Ishikawa (cell line): ENCODE results near the gene TNIK.

Experiments
- CEBPB ChIP-seq: IDR thresholded peaks from 2 replicates; pipeline ENCODE4 v1.6.1; 2012
- CREB1 ChIP-seq: IDR thresholded peaks from 2 replicates; pipeline ENCODE4 v1.6.1; 2012; ENCODE audit warnings: low read depth
- EGR1 ChIP-seq: IDR thresholded peaks from 2 replicates; pipeline ENCODE4 v1.6.1; 2012
- EP300 ChIP-seq: IDR thresholded peaks from 2 replicates; pipeline ENCODE4 v1.6.1; 2012; ENCODE audit warnings: borderline replicate concordance
- FOXM1 ChIP-seq: IDR thresholded peaks from 2 replicates; pipeline ENCODE4 v1.6.1; 2012; ENCODE audit warnings: low read depth, borderline replicate concordance
- NFIC ChIP-seq: IDR thresholded peaks from 2 replicates; pipeline ENCODE4 v1.6.1; 2012
- RAD21 ChIP-seq: IDR thresholded peaks from 2 replicates; pipeline ENCODE4 v1.6.1; 2012; ENCODE audit warnings: low read depth
- REST ChIP-seq: IDR thresholded peaks from 2 replicates; pipeline ENCODE4 v1.6.1; 2012; ENCODE audit warnings: low read depth, mild to moderate bottlenecking
- TAF1 ChIP-seq: IDR thresholded peaks from 2 replicates; pipeline ENCODE4 v1.6.1; 2012; ENCODE audit warnings: low read depth, mild to moderate bottlenecking
- TCF12 ChIP-seq: IDR thresholded peaks from 2 replicates; pipeline ENCODE4 v1.6.1; 2012; ENCODE audit warnings: low read depth
- TEAD4 ChIP-seq: IDR thresholded peaks from 2 replicates; pipeline ENCODE4 v1.6.1; 2012
- USF1 ChIP-seq: IDR thresholded peaks from 2 replicates; pipeline ENCODE4 v1.6.1; 2012
- YY1 ChIP-seq: IDR thresholded peaks from 2 replicates; pipeline ENCODE4 v1.6.1; 2012; ENCODE audit warnings: low read depth
- ZBTB7A ChIP-seq: IDR thresholded peaks from 2 replicates; pipeline ENCODE4 v1.6.1; 2012; ENCODE audit warnings: low read depth
- TF ChIP-seq, protein P1 (sequence below): IDR thresholded peaks from 2 replicates; pipeline ENCODE4 v1.6.1; 2012

The TNIK gene

DNA sequence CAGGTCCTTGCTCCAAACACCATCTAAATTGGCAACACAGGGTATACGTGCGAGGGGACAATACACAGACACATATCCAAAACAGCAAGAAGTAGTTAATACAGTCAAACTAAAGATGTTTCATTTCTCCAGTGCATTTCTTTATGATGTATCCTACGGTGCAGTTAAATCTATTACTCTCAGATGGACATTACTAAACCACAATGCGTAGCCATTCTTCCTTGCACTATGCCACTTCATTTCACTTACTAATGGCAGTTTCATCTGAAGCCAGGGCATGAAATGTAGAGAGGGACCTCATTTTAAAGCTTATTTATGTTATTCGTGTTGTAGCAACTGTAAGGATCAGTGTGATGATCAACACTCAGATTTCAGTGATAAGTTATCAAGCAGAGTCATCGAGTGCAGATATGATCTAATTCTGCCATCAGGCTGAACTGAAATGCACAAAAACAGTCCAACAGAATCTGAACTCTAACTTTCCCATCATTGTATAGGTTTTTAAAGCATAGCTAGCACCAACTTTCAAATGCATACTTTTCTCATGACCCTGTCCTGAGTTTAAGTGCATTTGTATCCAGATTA is 14.5 kb downstream of the TNIK start:
- TF ChIP-seq FOXM1: no peak
- TF ChIP-seq YY1: no peak
- TF ChIP-seq NFIC: no peak
- TF ChIP-seq TAF1: no peak
- no peak for TF ChIP-seq TEAD4
- TF ChIP-seq EP300: no peak
- no peak for TF ChIP-seq USF1
- TF ChIP-seq RAD21: no peak
- TF ChIP-seq EGR1: no peak
- TF ChIP-seq ZBTB7A: no peak
- TF ChIP-seq, protein P1, sequence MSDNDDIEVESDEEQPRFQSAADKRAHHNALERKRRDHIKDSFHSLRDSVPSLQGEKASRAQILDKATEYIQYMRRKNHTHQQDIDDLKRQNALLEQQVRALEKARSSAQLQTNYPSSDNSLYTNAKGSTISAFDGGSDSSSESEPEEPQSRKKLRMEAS: no peak
- TF ChIP-seq CEBPB: no peak
- no peak for TF ChIP-seq REST
- no peak for TF ChIP-seq CREB1
- no peak for TF ChIP-seq TCF12

GRCh38 chr3:171444001-171444690 is 16.1 kb downstream of the TNIK start:
- TF ChIP-seq TAF1 (no peak), TCF12 (no peak), EP300 (no peak), NFIC (no peak), USF1 (no peak), YY1 (no peak), TEAD4 (no peak), REST (no peak), ZBTB7A (no peak), CREB1 (no peak), CEBPB (no peak), FOXM1 (no peak), RAD21 (no peak), EGR1 (no peak)
- TF ChIP-seq, protein P1: no peak

DNA sequence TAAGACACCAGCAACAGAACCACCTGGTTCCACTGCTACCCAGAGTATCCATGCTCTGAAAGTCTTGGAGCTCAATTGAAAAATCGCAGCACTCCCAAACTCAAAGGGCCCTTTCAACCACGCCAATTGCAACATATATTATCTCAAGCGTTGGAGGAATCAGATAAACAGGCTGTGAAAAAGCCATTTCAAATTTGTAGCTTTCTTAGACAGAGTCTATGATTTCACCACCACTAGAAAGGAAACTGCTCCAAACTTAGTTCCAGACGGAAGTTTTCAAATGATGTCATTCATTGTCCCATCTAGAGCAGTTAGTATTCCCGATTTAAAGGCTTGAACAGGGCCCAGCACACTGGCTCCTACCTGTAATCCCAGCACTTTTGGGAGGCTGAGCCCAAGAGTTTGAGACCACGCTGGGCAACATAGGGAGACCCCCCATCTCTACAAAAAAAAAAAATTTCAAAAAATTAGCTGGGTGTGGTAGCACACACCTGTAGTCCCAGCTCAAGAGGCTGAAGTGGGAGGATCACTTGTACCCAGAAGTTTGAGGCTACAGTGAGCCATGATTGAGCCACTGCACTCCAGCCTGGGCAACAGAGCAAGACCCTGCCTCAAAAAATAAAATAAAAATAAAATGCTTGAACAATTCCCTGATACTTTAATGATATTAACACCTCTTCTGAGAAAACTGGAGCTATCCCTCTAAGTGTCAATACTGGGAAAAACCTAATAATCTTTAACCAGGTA is 16.8 kb downstream of the TNIK start:
- TF ChIP-seq ZBTB7A (no peak), CREB1 (no peak), REST (no peak), TEAD4 (no peak), EGR1 (no peak), EP300 (no peak)
- TF ChIP-seq, protein P1: no peak
